HEK293 (cell line): Measurements from ENCODE around the gene ARG2.

Source experiments
- GLIS1 ChIP-seq: fragments of 450-650 bp; formaldehyde crosslinking; IDR thresholded peaks from 2 replicates; pipeline ENCODE4 v1.5.1; 2016; ENCODE audit warnings: missing biosample characterization, missing genetic modification characterization
- IKZF3 ChIP-seq: fragments of 450-650 bp; IDR thresholded peaks from 2 replicates; pipeline ENCODE4 v1.5.0; 2018; ENCODE audit warnings: missing biosample characterization, mild to moderate bottlenecking, missing genetic modification characterization, moderate library complexity
- REST ChIP-seq: fragments of 450-650 bp; formaldehyde crosslinking; IDR thresholded peaks from 2 replicates; pipeline ENCODE4 v1.5.1; 2016; ENCODE audit warnings: missing biosample characterization, missing genetic modification characterization
- SALL2 ChIP-seq: fragments of 450-650 bp; formaldehyde crosslinking; IDR thresholded peaks from 2 replicates; pipeline ENCODE4 v1.5.0; 2017; ENCODE audit warnings: missing biosample characterization, mild to moderate bottlenecking, missing genetic modification characterization, borderline replicate concordance
- SP7 ChIP-seq: fragments of 450-650 bp; formaldehyde crosslinking; IDR thresholded peaks from 2 replicates; pipeline ENCODE4 v1.5.1; 2016; ENCODE audit warnings: missing biosample characterization, missing genetic modification characterization
- YY1 ChIP-seq: fragments of 450-650 bp; formaldehyde crosslinking; IDR thresholded peaks from 2 replicates; pipeline ENCODE4 v1.5.1; 2018; ENCODE audit warnings: missing biosample characterization, missing genetic modification characterization
- ZBTB26 ChIP-seq: fragments of 450-650 bp; formaldehyde crosslinking; optimal IDR thresholded peaks from 2 replicates; pipeline ENCODE3; 2016; ENCODE audit warnings: missing biosample characterization, mild to moderate bottlenecking, missing genetic modification characterization
- ZEB2 ChIP-seq: fragments of 450-650 bp; formaldehyde crosslinking; IDR thresholded peaks from 2 replicates; pipeline ENCODE4 v1.5.1; 2016; ENCODE audit warnings: missing biosample characterization, missing genetic modification characterization
- ZFP37 ChIP-seq: fragments of 450-650 bp; formaldehyde crosslinking; IDR thresholded peaks from 2 replicates; pipeline ENCODE4 v1.5.1; 2016; ENCODE audit warnings: missing biosample characterization, missing genetic modification characterization
- ZNF169 ChIP-seq: fragments of 450-650 bp; formaldehyde crosslinking; IDR thresholded peaks from 2 replicates; pipeline ENCODE4 v1.5.1; 2016; ENCODE audit warnings: missing biosample characterization, missing genetic modification characterization
- ZNF223 ChIP-seq: fragments of 450-650 bp; formaldehyde crosslinking; IDR thresholded peaks from 2 replicates; pipeline ENCODE4 v1.5.1; 2016; ENCODE audit warnings: missing biosample characterization, missing genetic modification characterization
- ZNF23 ChIP-seq: fragments of 450-650 bp; formaldehyde crosslinking; IDR thresholded peaks from 2 replicates; pipeline ENCODE4 v1.5.1; 2016; ENCODE audit warnings: missing biosample characterization, missing genetic modification characterization, borderline replicate concordance
- ZNF398 ChIP-seq: fragments of 450-650 bp; formaldehyde crosslinking; IDR thresholded peaks from 2 replicates; pipeline ENCODE4 v1.5.1; 2017; ENCODE audit warnings: missing biosample characterization, missing genetic modification characterization
- ZNF426 ChIP-seq: fragments of 450-650 bp; formaldehyde crosslinking; IDR thresholded peaks from 2 replicates; pipeline ENCODE4 v1.5.1; 2017; ENCODE audit warnings: missing biosample characterization, missing genetic modification characterization, mild to moderate bottlenecking, inconsistent platforms, moderate library complexity
- ZNF449 ChIP-seq: fragments of 450-650 bp; formaldehyde crosslinking; IDR thresholded peaks from 2 replicates; pipeline ENCODE4 v1.5.1; 2017; ENCODE audit warnings: missing biosample characterization, mild to moderate bottlenecking, missing genetic modification characterization, moderate library complexity
- ZNF600 ChIP-seq: fragments of 450-650 bp; formaldehyde crosslinking; IDR thresholded peaks from 2 replicates; pipeline ENCODE4 v1.5.1; 2016; ENCODE audit warnings: missing biosample characterization, missing genetic modification characterization
- ZNF610 ChIP-seq: fragments of 450-650 bp; formaldehyde crosslinking; IDR thresholded peaks from 2 replicates; pipeline ENCODE4 v1.5.1; 2016; ENCODE audit warnings: missing biosample characterization, missing genetic modification characterization, borderline replicate concordance
- ZNF623 ChIP-seq: fragments of 450-650 bp; formaldehyde crosslinking; IDR thresholded peaks from 2 replicates; pipeline ENCODE4 v1.5.1; 2016; ENCODE audit warnings: missing biosample characterization, missing genetic modification characterization
- ZNF645 ChIP-seq: fragments of 450-650 bp; formaldehyde crosslinking; IDR thresholded peaks from 2 replicates; pipeline ENCODE4; 2016; ENCODE audit warnings: missing biosample characterization, missing genetic modification characterization
- ZNF76 ChIP-seq: fragments of 450-650 bp; formaldehyde crosslinking; IDR thresholded peaks from 2 replicates; pipeline ENCODE4; 2016; ENCODE audit warnings: low read depth, missing biosample characterization, missing genetic modification characterization, borderline replicate concordance
- ZXDB ChIP-seq: fragments of 450-650 bp; formaldehyde crosslinking; IDR thresholded peaks from 2 replicates; pipeline ENCODE4 v1.5.1; 2016; ENCODE audit warnings: missing biosample characterization, missing genetic modification characterization

The ARG2 gene

GRCh38 chr14:67599698-67600561 is 19.8 kb upstream of the ARG2 start, which contains the start of gene PIGH (continued):
- TF ChIP-seq ZXDB (tag by site-specific recombination): 0 out of 2 replicates have a peak, but pooled peaks have one; percentile 26
- peak; percentile 51; the same call in 1 of the 2 replicates for TF ChIP-seq SP7
- no peak for TF ChIP-seq ZNF623 (tag by site-specific recombination)
- no peak for TF ChIP-seq SALL2 (tag by site-specific recombination)
- no peak for TF ChIP-seq ZNF169
- no peak for TF ChIP-seq ZNF645
- TF ChIP-seq REST (tag by site-specific recombination): peak; percentile 97
- TF ChIP-seq IKZF3 (tag by site-specific recombination): 0 out of 2 replicates have a peak, but pooled peaks have one; percentile 27
- no peak for TF ChIP-seq ZNF23
- peak; percentile 81 for TF ChIP-seq GLIS1 (tag by site-specific recombination)
- TF ChIP-seq ZNF610: no peak
- TF ChIP-seq ZFP37 (tag by site-specific recombination): 0 out of 2 replicates have a peak, but pooled peaks have one; percentile 38
- 0 out of 2 replicates have a peak, but pooled peaks have one; percentile 33 for TF ChIP-seq ZEB2 (tag by site-specific recombination)
- 0 out of 2 replicates have a peak, but pooled peaks have one; percentile 19 for TF ChIP-seq YY1 (tag by site-specific recombination)
- TF ChIP-seq ZNF223 (tag by site-specific recombination): no peak
- TF ChIP-seq ZNF398 (tag by site-specific recombination): peak; percentile 23; the same call in 1 of the 2 replicates
- TF ChIP-seq ZNF76 (tag by site-specific recombination): peak; percentile 22; the same call in 1 of the 2 replicates
- no peak for TF ChIP-seq ZNF426
- 0 out of 2 replicates have a peak, but pooled peaks have one; percentile 43 for TF ChIP-seq ZNF449 (tag by site-specific recombination)
- TF ChIP-seq ZNF600 (tag by site-specific recombination): peak; percentile 83
- peak; percentile 71 for TF ChIP-seq ZBTB26 (tag by site-specific recombination)
- TF ChIP-seq, all 188 proteins: peak for 34
